ENCODE data around the gene GRIN1. TPM values are rescaled to one million over a fixed set of nuclear protein-coding genes. Genes with fewer than 3 reads are reported as not detected.

Gene GRIN1
- total and polyA plus RNA-seq, 8 donors: 0.08 to 0.53 (median 0.28) TPM; not detected in 2

- H3K27me3 ChIP-seq: no peaks in the 10 kb centered on the region
- no peak for TF ChIP-seq CTCF (IDR thresholded peaks at IDR 0.05)
- ATAC-seq: no peak
- FAIRE-seq: no peak
- no peaks in the 10 kb centered on the region for H3K36me3 ChIP-seq
- peak in 1 of 6 donors; percentile 35 for DNase-seq
- 89 to 91% methylated on average over 49 of the region's 49 CpGs for WGBS, 2 donors
- H3K4me3 ChIP-seq: no peak overlapping the region
- H3K4me1 ChIP-seq: peaks cover 0 to 3% (median 0%) of the 10 kb centered on the region in 3 donors
- no peak overlapping the region for H3K27ac ChIP-seq
- intact Hi-C loops (cut with DNase I): no loop called here
- no peaks in the 10 kb centered on the region for H3K9me3 ChIP-seq
Measured at GRCh38 chr9:137213160-137214060, 74.5 kb downstream of the GRIN1 start.

- TF ChIP-seq CTCF (IDR thresholded peaks at IDR 0.05): no peak
- H3K9me3 ChIP-seq: no peaks in the 10 kb centered on the region
- no peaks in the 10 kb centered on the region for H3K36me3 ChIP-seq
- WGBS, 2 donors: 91 to 97% methylated on average over 19 of the region's 19 CpGs
- H3K4me1 ChIP-seq: peaks cover 0 to 5% (median 0%) of the 10 kb centered on the region in 3 donors
- H3K27me3 ChIP-seq: no peaks in the 10 kb centered on the region
- H3K4me3 ChIP-seq: no peak overlapping the region
- peak in 1 of 6 donors; percentile 33 for DNase-seq
- intact Hi-C loops (cut with DNase I): no loop called here
- no peak for FAIRE-seq
- no peak overlapping the region for H3K27ac ChIP-seq
- no peak for ATAC-seq
Measured at GRCh38 chr9:137214620-137215019, 75.7 kb downstream of the GRIN1 start.

- FAIRE-seq: no peak
- no peak overlapping the region for H3K4me3 ChIP-seq
- no peaks in the 10 kb centered on the region for H3K27me3 ChIP-seq
- no peak for ATAC-seq
- H3K36me3 ChIP-seq: no peaks in the 10 kb centered on the region
- no peak for TF ChIP-seq CTCF (IDR thresholded peaks at IDR 0.05)
- H3K4me1 ChIP-seq: peaks cover 0 to 5% (median 0%) of the 10 kb centered on the region in 3 donors
- peak in 1 of 6 donors; percentile 51 for DNase-seq
- intact Hi-C loops (cut with DNase I): no loop called here
- no peaks in the 10 kb centered on the region for H3K9me3 ChIP-seq
- WGBS, 2 donors: 91 to 94% methylated on average over 22 of the region's 22 CpGs
- H3K27ac ChIP-seq: no peak overlapping the region
Measured at GRCh38 chr9:137215196-137215986, 76.4 kb downstream of the GRIN1 start.

GRCh38 chr9:137216188-137216965, 77.4 kb downstream of the GRIN1 start:
- 92 to 93% methylated on average over 30 of the region's 30 CpGs for WGBS, 2 donors
- no peaks in the 10 kb centered on the region for H3K27me3 ChIP-seq
- no peak for ATAC-seq
- intact Hi-C loops (cut with DNase I): no loop called here
- no peak for TF ChIP-seq CTCF (IDR thresholded peaks at IDR 0.05)
- peaks cover 0 to 5% (median 0%) of the 10 kb centered on the region in 3 donors for H3K4me1 ChIP-seq
- H3K4me3 ChIP-seq: peak overlapping the region in 1 of 4 donors; percentile 46
- H3K27ac ChIP-seq: peak overlapping the region in 1 of 4 donors; percentile 73
- FAIRE-seq: no peak
- H3K9me3 ChIP-seq: no peaks in the 10 kb centered on the region
- H3K36me3 ChIP-seq: no peaks in the 10 kb centered on the region
- DNase-seq: peak in 1 of 6 donors; percentile 47
